ENCODE results near the gene C20orf204.

C20orf204 gene

GRCh38 chr20:64070244-64070993 is 34.4 kb downstream of the C20orf204 start:
- Histone ChIP-seq H3K4me3 (ENCODE audit: low read length) (no peak overlapping the region), H4K20me1 (ENCODE audit: insufficient read depth, low read length) (no peaks in the 10 kb centered on the region), H3K4me1 (ENCODE audit: low read length) (peaks cover 6% of the 10 kb centered on the region; the same call in 1 of the 2 replicates), H3K79me2 (ENCODE audit: low read length) (no peaks in the 10 kb centered on the region), H3K4me2 (ENCODE audit: low read length) (no peak overlapping the region), H3K9me3 (ENCODE audit: insufficient read depth, low read length) (no peaks in the 10 kb centered on the region), H3K36me3 (replicated peaks; ENCODE audit: low read depth, low read length) (peaks cover 14% of the 10 kb centered on the region), H3K27me3 (ENCODE audit: low read depth, low read length) (peaks cover 4% of the 10 kb centered on the region; the same call in 1 of the 2 replicates), H2AFZ (ENCODE audit: low read depth, low read length) (no peak overlapping the region), H3K27ac (ENCODE audit: low read length) (no peak overlapping the region), H3K9ac (ENCODE audit: low read length) (no peak overlapping the region)
- TF ChIP-seq, protein P1, sequence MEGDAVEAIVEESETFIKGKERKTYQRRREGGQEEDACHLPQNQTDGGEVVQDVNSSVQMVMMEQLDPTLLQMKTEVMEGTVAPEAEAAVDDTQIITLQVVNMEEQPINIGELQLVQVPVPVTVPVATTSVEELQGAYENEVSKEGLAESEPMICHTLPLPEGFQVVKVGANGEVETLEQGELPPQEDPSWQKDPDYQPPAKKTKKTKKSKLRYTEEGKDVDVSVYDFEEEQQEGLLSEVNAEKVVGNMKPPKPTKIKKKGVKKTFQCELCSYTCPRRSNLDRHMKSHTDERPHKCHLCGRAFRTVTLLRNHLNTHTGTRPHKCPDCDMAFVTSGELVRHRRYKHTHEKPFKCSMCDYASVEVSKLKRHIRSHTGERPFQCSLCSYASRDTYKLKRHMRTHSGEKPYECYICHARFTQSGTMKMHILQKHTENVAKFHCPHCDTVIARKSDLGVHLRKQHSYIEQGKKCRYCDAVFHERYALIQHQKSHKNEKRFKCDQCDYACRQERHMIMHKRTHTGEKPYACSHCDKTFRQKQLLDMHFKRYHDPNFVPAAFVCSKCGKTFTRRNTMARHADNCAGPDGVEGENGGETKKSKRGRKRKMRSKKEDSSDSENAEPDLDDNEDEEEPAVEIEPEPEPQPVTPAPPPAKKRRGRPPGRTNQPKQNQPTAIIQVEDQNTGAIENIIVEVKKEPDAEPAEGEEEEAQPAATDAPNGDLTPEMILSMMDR (IDR thresholded peaks at IDR 0.05; ENCODE audit: low read depth, low read length) = no peak
- no peak for TF ChIP-seq EZH2phosphoT487 (IDR thresholded peaks at IDR 0.05; ENCODE audit: low read depth)

DNA sequence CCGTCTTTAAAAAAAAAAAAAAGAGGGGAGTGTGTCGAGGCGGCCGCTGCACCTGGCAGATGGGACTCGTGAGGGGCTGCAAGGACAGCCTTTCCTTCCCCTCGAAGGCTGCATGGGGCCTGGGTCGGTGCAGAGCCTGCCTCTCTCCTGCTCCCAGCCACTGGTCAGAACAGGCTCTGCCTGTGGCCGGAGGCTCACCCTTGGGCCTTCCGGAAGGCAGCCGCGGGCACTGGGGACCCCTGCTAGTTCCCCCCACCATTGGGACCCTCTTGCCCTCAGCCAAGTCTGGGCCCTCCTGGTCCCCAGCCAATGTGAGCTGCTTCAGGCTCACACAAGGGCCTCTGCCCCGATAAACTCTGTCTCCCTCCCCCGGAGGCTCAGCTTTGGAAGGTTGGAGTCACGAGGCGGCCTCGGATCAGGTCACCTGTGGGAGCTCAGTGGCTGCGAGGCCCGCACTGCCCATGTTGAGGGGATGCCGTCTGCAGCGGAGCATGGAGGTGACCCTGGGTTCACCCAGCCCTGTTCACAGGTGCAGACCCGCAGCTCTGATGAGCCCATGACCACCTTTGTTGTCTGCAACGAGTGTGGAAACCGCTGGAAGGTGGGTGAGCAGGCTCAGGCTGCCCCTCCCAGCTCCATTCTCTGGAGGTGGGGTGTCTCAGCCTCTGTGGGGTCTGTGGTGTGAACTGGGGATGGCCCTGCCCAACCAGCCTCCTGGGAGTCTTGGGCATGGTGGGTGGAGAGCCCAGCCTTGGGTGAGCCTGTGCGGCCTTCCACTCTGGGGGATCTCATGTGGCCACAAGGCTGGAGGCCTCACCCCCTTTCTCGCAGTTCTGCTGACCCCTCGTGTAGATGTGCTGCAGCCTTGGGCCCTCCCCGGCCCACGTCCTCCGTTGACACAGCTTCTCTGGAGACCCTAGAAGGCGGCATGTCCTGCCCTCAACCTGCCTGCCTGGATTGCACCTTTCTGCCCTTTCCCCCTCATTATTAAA is 35.7 kb downstream of the C20orf204 start:
- Histone ChIP-seq H3K4me1 (ENCODE audit: low read length) (peaks cover 6% of the 10 kb centered on the region), H3K27ac (ENCODE audit: low read length) (no peak overlapping the region), H2AFZ (ENCODE audit: low read depth, low read length) (no peak overlapping the region), H3K36me3 (replicated peaks; ENCODE audit: low read depth, low read length) (peaks cover 19% of the 10 kb centered on the region), H3K27me3 (ENCODE audit: low read depth, low read length) (no peaks in the 10 kb centered on the region; the same call in 1 of the 2 replicates), H3K4me2 (ENCODE audit: low read length) (no peak overlapping the region), H3K9ac (ENCODE audit: low read length) (no peak overlapping the region), H3K9me3 (ENCODE audit: insufficient read depth, low read length) (no peaks in the 10 kb centered on the region), H4K20me1 (ENCODE audit: insufficient read depth, low read length) (no peaks in the 10 kb centered on the region), H3K4me3 (ENCODE audit: low read length) (no peak overlapping the region), H3K79me2 (ENCODE audit: low read length) (peaks cover 7% of the 10 kb centered on the region; the same call in 1 of the 2 replicates)
- no peak for TF ChIP-seq EZH2phosphoT487 (IDR thresholded peaks at IDR 0.05; ENCODE audit: low read depth)
- TF ChIP-seq, protein P1 (IDR thresholded peaks at IDR 0.05; ENCODE audit: low read depth, low read length) = no peak

GRCh38 chr20:64072498-64073063 is 36.6 kb downstream of the C20orf204 start:
- no peak overlapping the region for H2AFZ ChIP-seq (ENCODE audit: low read depth, low read length)
- no peak overlapping the region for H3K4me2 ChIP-seq (ENCODE audit: low read length)
- H3K9me3 ChIP-seq (ENCODE audit: insufficient read depth, low read length) = no peaks in the 10 kb centered on the region
- no peak overlapping the region for H3K27ac ChIP-seq (ENCODE audit: low read length)
- no peaks in the 10 kb centered on the region for H4K20me1 ChIP-seq (ENCODE audit: insufficient read depth, low read length)
- no peaks in the 10 kb centered on the region for H3K27me3 ChIP-seq (ENCODE audit: low read depth, low read length)
- H3K36me3 ChIP-seq (replicated peaks; ENCODE audit: low read depth, low read length) = peaks cover 19% of the 10 kb centered on the region
- peaks cover 16% of the 10 kb centered on the region for H3K4me1 ChIP-seq (ENCODE audit: low read length)
- no peak for TF ChIP-seq EZH2phosphoT487 (IDR thresholded peaks at IDR 0.05; ENCODE audit: low read depth)
- TF ChIP-seq, protein P1 (IDR thresholded peaks at IDR 0.05; ENCODE audit: low read depth, low read length) = no peak
- H3K4me3 ChIP-seq (ENCODE audit: low read length) = no peak overlapping the region
- H3K9ac ChIP-seq (ENCODE audit: low read length) = no peak overlapping the region
- H3K79me2 ChIP-seq (ENCODE audit: low read length) = peaks cover 16% of the 10 kb centered on the region

Measured in OCI-LY3 (cell line).